Lung (tissue), 12 donors: ENCODE data around the gene GNAL. TPM values are rescaled to one million over a fixed set of nuclear protein-coding genes. Genes with fewer than 3 reads are reported as not detected.

ENCODE experiments used
- ATAC-seq: fragments of 200-7000 bp; cut with Tn5 transposase; one replicate; pipeline ENCODE4 v1.9.1; 2020; ENCODE audit warnings: moderate number of reproducible peaks; ENCODE audit not compliant: insufficient read depth, low FRiP score
- DNase-seq, 3 donors: peaks; one replicate each; pipeline ENCODE4 v3.0.0-alpha.2; 2013 to 2017
- H3K27ac ChIP-seq, 2 donors: one replicate each; pipeline ENCODE4 v1.5.1; 2013; ENCODE audit warnings: mild to moderate bottlenecking in 2 of 2, moderate library complexity in 2 of 2, control low read depth in 1 of 2, inconsistent platforms in 1 of 2, low read depth in 1 of 2, low read length in 1 of 2
- H3K27me3 ChIP-seq, 3 donors: one replicate each; pipeline ENCODE4 v1.5.1; 2013; ENCODE audit warnings: low read length in 2 of 3; ENCODE audit not compliant: control insufficient read depth in 3 of 3, insufficient read depth in 3 of 3
- H3K36me3 ChIP-seq, 4 donors: one replicate each; pipeline ENCODE4 v1.5.1; 2013; ENCODE audit warnings: low read length in 4 of 4, mild to moderate bottlenecking in 1 of 4, moderate library complexity in 1 of 4; ENCODE audit not compliant: control insufficient read depth in 4 of 4, insufficient read depth in 4 of 4
- H3K4me1 ChIP-seq, 5 donors: one replicate each; pipeline ENCODE4 v1.5.1; 2013; ENCODE audit warnings: low read length in 5 of 5, mild to moderate bottlenecking in 2 of 5, moderate library complexity in 1 of 5; ENCODE audit not compliant: control insufficient read depth in 5 of 5, insufficient read depth in 5 of 5
- H3K4me3 ChIP-seq: one replicate; pipeline ENCODE4 v1.5.1; 2013; ENCODE audit warnings: mild to moderate bottlenecking, control low read depth, moderate library complexity
- H3K9ac ChIP-seq, 2 donors: one replicate each; pipeline ENCODE4 v1.5.1; 2013; ENCODE audit warnings: low read length in 2 of 2, control low read depth in 1 of 2; ENCODE audit not compliant: insufficient read depth in 1 of 2
- H3K9me3 ChIP-seq, 4 donors: one replicate each; pipeline ENCODE4 v1.5.1; 2013; ENCODE audit warnings: low read length in 3 of 4, mild to moderate bottlenecking in 1 of 4, moderate library complexity in 1 of 4; ENCODE audit not compliant: control insufficient read depth in 4 of 4, insufficient read depth in 3 of 4
- WGBS, 2 donors: extraction: QIAGEN DNeasy Blood & Tissue Kit; methylation state at CpG; one replicate each; pipeline ENCODE4 v1.1.7; 2013; 5-methylcytosine and 5-hydroxymethylcytosine counted together
- polyA plus RNA-seq, 2 donors: library from polyadenylated mRNA; stranded (reverse); fragments of 200-250 nt; gene quantifications; one replicate each; pipeline ENCODE4 v1.2.1, GENCODE V29; 2013
- total RNA-seq, 2 donors: library from RNA; depleted of rRNA in 1 of 2; stranded (reverse); fragments of >200 nt in 1 of 2; gene quantifications; one replicate each; pipeline ENCODE4 v1.2.1, GENCODE V29; 2014 to 2021
- TF ChIP-seq, protein P1 (sequence below): IDR thresholded peaks from 2 replicates; pipeline ENCODE4 v1.5.1; 2012; ENCODE audit warnings: mild to moderate bottlenecking; ENCODE audit errors: control extremely low read depth, extremely low read depth
- donor health status: control.
- donor health status: control.
- donor health status: Bipolar disorder and iron deficiency.
- donor health status: healthy.
- donor health status: DM: yes; HTN: yes; CAD: no.

The GNAL gene
- total and polyA plus RNA-seq, 4 donors: 0.49 to 3.7 (median 2.5) TPM

GRCh38 chr18:11750581-11751310, 61.7 kb downstream of the GNAL start:
- H3K36me3 ChIP-seq: no peaks in the 10 kb centered on the region
- no peak for ATAC-seq
- TF ChIP-seq, protein P1, sequence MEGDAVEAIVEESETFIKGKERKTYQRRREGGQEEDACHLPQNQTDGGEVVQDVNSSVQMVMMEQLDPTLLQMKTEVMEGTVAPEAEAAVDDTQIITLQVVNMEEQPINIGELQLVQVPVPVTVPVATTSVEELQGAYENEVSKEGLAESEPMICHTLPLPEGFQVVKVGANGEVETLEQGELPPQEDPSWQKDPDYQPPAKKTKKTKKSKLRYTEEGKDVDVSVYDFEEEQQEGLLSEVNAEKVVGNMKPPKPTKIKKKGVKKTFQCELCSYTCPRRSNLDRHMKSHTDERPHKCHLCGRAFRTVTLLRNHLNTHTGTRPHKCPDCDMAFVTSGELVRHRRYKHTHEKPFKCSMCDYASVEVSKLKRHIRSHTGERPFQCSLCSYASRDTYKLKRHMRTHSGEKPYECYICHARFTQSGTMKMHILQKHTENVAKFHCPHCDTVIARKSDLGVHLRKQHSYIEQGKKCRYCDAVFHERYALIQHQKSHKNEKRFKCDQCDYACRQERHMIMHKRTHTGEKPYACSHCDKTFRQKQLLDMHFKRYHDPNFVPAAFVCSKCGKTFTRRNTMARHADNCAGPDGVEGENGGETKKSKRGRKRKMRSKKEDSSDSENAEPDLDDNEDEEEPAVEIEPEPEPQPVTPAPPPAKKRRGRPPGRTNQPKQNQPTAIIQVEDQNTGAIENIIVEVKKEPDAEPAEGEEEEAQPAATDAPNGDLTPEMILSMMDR: no peak
- DNase-seq: no peak
- WGBS, 2 donors: 84 to 87% methylated on average over 32 of the region's 32 CpGs
- no peak overlapping the region for H3K27ac ChIP-seq
- peaks cover 0 to 1% (median 0%) of the 10 kb centered on the region in 4 donors for H3K9me3 ChIP-seq
- H3K4me1 ChIP-seq: peaks cover 0 to 10% (median 0%) of the 10 kb centered on the region in 5 donors
- H3K4me3 ChIP-seq: no peak overlapping the region
- H3K27me3 ChIP-seq: peaks cover 3 to 73% (median 38%) of the 10 kb centered on the region in 3 donors
- no peak overlapping the region for H3K9ac ChIP-seq

DNA sequence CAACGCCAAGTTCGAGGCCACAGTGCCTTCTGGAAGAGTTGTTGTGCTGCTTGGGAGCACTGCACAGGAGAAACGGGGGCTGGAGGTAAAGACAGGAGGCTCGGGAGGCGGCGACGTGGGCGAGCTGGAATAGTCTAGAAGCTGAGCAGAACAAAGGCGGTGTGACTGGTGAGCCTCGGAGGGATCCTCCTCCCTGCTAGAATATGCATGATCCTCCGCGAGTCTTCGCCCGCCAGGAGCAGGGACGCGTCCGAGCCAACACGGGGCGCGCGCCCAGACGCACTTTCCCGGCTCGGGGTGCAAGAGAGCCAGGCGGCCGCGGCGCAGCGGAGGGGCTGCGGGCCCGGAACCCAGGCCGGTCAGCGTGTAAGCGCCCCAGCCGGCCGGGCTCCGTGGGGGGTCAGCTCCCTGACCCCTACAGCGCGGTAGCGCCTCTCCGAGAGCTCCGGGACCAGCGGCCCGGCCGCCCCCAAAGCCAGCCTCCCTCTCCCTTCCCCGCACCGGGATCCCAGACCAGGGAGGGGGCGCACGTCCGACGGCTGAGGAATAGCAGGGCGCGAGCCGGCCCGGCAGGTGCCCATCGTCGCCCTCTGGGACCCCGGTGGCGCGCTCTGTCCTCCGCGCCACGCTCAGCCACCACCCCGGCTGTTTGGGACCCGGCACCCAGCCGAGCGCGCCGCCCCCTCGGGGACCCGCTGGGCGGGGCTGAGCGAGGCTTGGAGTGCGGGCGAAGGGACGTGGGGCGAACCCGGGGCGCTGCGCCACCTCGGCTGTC, 62.5 kb downstream of the GNAL start:
- no peak overlapping the region for H3K9ac ChIP-seq
- H3K4me3 ChIP-seq: no peak overlapping the region
- no peaks in the 10 kb centered on the region for H3K36me3 ChIP-seq
- TF ChIP-seq, protein P1: no peak
- H3K4me1 ChIP-seq: peaks cover 0 to 10% (median 0%) of the 10 kb centered on the region in 5 donors
- no peak for ATAC-seq
- DNase-seq: peak in 1 of 3 donors; percentile 14
- H3K9me3 ChIP-seq: peaks cover 0 to 1% (median 0%) of the 10 kb centered on the region in 4 donors
- 5 to 6% methylated on average over 45 to 81 of the region's 81 CpGs for WGBS, 2 donors
- no peak overlapping the region for H3K27ac ChIP-seq
- peaks cover 3 to 76% (median 38%) of the 10 kb centered on the region in 3 donors for H3K27me3 ChIP-seq

DNA sequence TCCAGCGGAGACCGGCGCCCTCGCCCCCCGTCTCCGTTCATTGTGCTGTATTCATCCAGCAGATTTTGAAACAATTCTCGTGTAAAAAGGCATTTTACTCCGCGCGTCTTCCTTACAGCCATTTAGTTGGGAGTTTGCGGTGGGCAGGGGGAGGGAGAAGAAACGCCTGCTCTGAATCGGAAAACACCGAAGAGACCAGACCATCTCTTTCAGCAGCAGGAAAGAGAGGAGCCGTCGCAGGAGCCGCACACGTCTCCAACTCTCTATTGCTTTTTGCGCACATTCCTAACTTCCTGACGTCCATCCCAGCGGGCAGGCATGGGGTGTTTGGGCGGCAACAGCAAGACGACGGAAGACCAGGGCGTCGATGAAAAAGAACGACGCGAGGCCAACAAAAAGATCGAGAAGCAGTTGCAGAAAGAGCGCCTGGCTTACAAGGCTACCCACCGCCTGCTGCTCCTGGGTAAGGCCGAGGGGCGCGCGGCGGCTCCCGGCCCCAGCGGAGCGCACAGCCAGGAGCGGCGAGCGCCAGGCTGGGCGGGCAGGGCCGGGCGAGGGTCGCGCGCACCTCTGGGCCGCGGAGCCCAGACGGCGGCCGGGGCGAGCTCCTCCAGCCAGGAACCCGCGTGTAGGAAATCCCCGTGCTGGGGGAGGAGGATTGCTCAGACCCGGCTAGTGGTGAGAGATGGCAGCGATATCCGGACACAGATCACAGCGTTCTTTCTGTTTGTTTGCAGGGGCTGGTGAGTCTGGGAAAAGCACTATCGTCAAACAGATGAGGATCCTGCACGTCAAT, 63.2 kb downstream of the GNAL start:
- 1 to 2% methylated on average over 63 to 64 of the region's 64 CpGs for WGBS, 2 donors

More for the DNA sequence above, 63.2 kb downstream of the GNAL start:
- no peaks in the 10 kb centered on the region for H3K36me3 ChIP-seq
- peaks cover 3 to 69% (median 40%) of the 10 kb centered on the region in 3 donors for H3K27me3 ChIP-seq
- peaks cover 0 to under 1% (median 0%) of the 10 kb centered on the region in 4 donors for H3K9me3 ChIP-seq
- TF ChIP-seq, protein P1: no peak
- ATAC-seq (no peak), DNase-seq (peak; percentile 31 to 36 (median 31))
- no peak overlapping the region for H3K9ac ChIP-seq
- peaks cover 0 to 10% (median 0%) of the 10 kb centered on the region in 5 donors for H3K4me1 ChIP-seq
- peak overlapping the region; percentile 27 for H3K4me3 ChIP-seq
- H3K27ac ChIP-seq: no peak overlapping the region
